OCI-LY3 (cell line): ENCODE data around the gene PLXDC2.

Source experiments
- EZH2phosphoT487 ChIP-seq: fragments of 200-600 bp; shearing (Covaris generic); IDR thresholded peaks from 2 replicates; pipeline ENCODE4 v1.6.1; 2018; ENCODE audit warnings: antibody characterized with exemption, mixed run types, low read depth
- TF ChIP-seq, protein P1 (sequence below): fragments of 200-600, 300-600 bp; sonication (generic); IDR thresholded peaks from 2 replicates; pipeline ENCODE4 v1.5.1; 2014; ENCODE audit warnings: antibody characterized with exemption, low read length, low read depth

DNA sequence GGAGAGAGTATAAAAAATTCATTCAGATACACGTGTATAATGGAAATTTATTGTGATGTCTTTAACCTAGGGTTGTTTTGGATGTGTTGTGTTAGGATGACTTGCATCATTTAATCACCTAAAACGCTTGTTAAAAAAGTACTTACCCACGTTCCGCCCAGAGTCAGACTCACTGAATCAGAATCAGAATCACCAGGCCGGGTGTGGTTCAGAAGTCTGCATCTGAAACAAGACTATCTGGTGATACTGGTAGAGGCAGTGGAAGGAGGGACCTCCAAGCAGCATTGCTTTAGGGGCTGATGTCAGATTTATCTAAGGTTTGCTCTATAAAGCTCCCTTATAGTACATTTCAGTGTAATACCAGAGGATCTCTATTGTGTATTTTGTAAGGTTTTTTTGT, 20.5 kb upstream of the PLXDC2 start:
- TF ChIP-seq, protein P1, sequence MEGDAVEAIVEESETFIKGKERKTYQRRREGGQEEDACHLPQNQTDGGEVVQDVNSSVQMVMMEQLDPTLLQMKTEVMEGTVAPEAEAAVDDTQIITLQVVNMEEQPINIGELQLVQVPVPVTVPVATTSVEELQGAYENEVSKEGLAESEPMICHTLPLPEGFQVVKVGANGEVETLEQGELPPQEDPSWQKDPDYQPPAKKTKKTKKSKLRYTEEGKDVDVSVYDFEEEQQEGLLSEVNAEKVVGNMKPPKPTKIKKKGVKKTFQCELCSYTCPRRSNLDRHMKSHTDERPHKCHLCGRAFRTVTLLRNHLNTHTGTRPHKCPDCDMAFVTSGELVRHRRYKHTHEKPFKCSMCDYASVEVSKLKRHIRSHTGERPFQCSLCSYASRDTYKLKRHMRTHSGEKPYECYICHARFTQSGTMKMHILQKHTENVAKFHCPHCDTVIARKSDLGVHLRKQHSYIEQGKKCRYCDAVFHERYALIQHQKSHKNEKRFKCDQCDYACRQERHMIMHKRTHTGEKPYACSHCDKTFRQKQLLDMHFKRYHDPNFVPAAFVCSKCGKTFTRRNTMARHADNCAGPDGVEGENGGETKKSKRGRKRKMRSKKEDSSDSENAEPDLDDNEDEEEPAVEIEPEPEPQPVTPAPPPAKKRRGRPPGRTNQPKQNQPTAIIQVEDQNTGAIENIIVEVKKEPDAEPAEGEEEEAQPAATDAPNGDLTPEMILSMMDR = no peak
- no peak for TF ChIP-seq EZH2phosphoT487
